Stimulated activated CD4-positive, alpha-beta T cell treated with anti-CD3 and anti-CD28 coated beads, Interleukin-4, amount 100 ng/mL, for 48 hours (primary cell): ENCODE results near the gene SCAF4.
"Not testable (repeated sequence)": the region's sequence is repeated elsewhere in the genome, so short reads cannot be mapped to it uniquely, and the experiment has no call there.

ENCODE experiments used
- DNase-seq, 2 donors: peaks; one replicate each; pipeline ENCODE4 v3.0.0-alpha.2; 2020; ENCODE audit warnings: low read depth in 2 of 2

Gene SCAF4

GRCh38 chr21:31731857-31732596, at the start of gene SCAF4:
Gene SCAF4, minus strand, starts transcription at chr21:31732118. Its CDS starts 426 bp downstream, at chr21:31731692.
- peak; percentile 78 for DNase-seq

- DNase-seq: no peak
Measured at GRCh38 chr21:31780944-31781343, 49.0 kb upstream of the SCAF4 start.

GRCh38 chr21:31778546-31778945, 46.6 kb upstream of the SCAF4 start:
- DNase-seq: no peak

- no peak for DNase-seq
Measured at GRCh38 chr21:31777857-31778256, 45.9 kb upstream of the SCAF4 start.

GRCh38 chr21:31774031-31774430, 42.1 kb upstream of the SCAF4 start:
- no peak for DNase-seq

- no peak for DNase-seq
Measured at GRCh38 chr21:31772674-31773555, 41.0 kb upstream of the SCAF4 start.

GRCh38 chr21:31771685-31772084, 39.8 kb upstream of the SCAF4 start:
- DNase-seq: no peak

- DNase-seq: no peak
Measured at GRCh38 chr21:31768710-31769109, 36.8 kb upstream of the SCAF4 start.

GRCh38 chr21:31766899-31767298, 35.0 kb upstream of the SCAF4 start:
- DNase-seq: no peak

GRCh38 chr21:31765850-31766249, 33.9 kb upstream of the SCAF4 start:
- DNase-seq: not testable (repeated sequence)

GRCh38 chr21:31760931-31761330, 29.0 kb upstream of the SCAF4 start:
- DNase-seq: no peak

- no peak for DNase-seq
Measured at GRCh38 chr21:31756787-31757186, 24.9 kb upstream of the SCAF4 start.

GRCh38 chr21:31755027-31755426, 23.1 kb upstream of the SCAF4 start:
- no peak for DNase-seq

GRCh38 chr21:31754708-31754960, 22.7 kb upstream of the SCAF4 start:
- DNase-seq: no peak

- DNase-seq: no peak
Measured at GRCh38 chr21:31753949-31754707, 22.2 kb upstream of the SCAF4 start.

- DNase-seq: no peak
Measured at GRCh38 chr21:31752967-31753366, 21.0 kb upstream of the SCAF4 start.

GRCh38 chr21:31752352-31752751, 20.4 kb upstream of the SCAF4 start:
- no peak for DNase-seq

- no peak for DNase-seq
Measured at GRCh38 chr21:31750843-31751242, 18.9 kb upstream of the SCAF4 start.

- DNase-seq: no peak
Measured at GRCh38 chr21:31744182-31744800, 12.4 kb upstream of the SCAF4 start.

- no peak for DNase-seq
Measured at GRCh38 chr21:31743712-31744111, 11.8 kb upstream of the SCAF4 start.

GRCh38 chr21:31741116-31741515, 9.2 kb upstream of the SCAF4 start:
- no peak for DNase-seq
